Body of pancreas (tissue), 4 donors: ENCODE results near the gene EMP1. TPM values are rescaled to one million over a fixed set of nuclear protein-coding genes. Genes with fewer than 3 reads are reported as not detected.

Source experiments
- ATAC-seq: fragments of 150-250 bp; one replicate; pipeline ENCODE4 v1.9.1; 2016
- DNase-seq, 4 donors: peaks; one replicate each; pipeline ENCODE4 v3.0.0-alpha.2; 2019
- H3K27ac ChIP-seq, 4 donors: fragments of 200-600 bp; sonication (generic); 1 replicate in 3 of 4; 2 replicates in 1 of 4; pipeline versions ENCODE4 v1.5.1 to v1.6.1; 2016 to 2019; ENCODE audit warnings: mild to moderate bottlenecking in 1 of 4, mixed read lengths in 1 of 4, moderate library complexity in 1 of 4
- H3K27me3 ChIP-seq, 2 donors: fragments of 200-600 bp; sonication (generic); one replicate each; pipeline ENCODE4 v1.6.0; 2016; ENCODE audit warnings: mild to moderate bottlenecking in 1 of 2
- H3K36me3 ChIP-seq, 2 donors: fragments of 200-600 bp; sonication (generic); replicated peaks in 1 of 2; 2 replicates each; pipeline ENCODE4 v1.5.1; 2016; ENCODE audit warnings: low read depth in 2 of 2; ENCODE audit not compliant: insufficient read depth in 1 of 2
- H3K4me1 ChIP-seq: fragments of 200-600 bp; sonication (generic); one replicate; pipeline ENCODE4 v1.6.0; 2016
- H3K4me3 ChIP-seq, 2 donors: fragments of 200-600 bp; sonication (generic); 1 replicate in 1 of 2; 2 replicates in 1 of 2; pipeline ENCODE4 v1.5.1; 2016 to 2019
- H3K9me3 ChIP-seq, 3 donors: fragments of 200-600 bp; sonication (generic); 1 replicate in 2 of 3; 2 replicates in 1 of 3; pipeline ENCODE4 v1.5.1; 2016
- POLR2A ChIP-seq, 3 donors: fragments of 450-650 bp; IDR thresholded peaks; one replicate each; pipeline ENCODE4 v1.6.1; 2016; ENCODE audit warnings: antibody characterized with exemption in 3 of 3, mild to moderate bottlenecking in 2 of 3
- WGBS, 2 donors: methylation state at CpG; one replicate each; pipeline ENCODE4 v1.1.5; 2017; 5-methylcytosine and 5-hydroxymethylcytosine counted together
- intact Hi-C: fragments of 100-400 bp; cut with DNase I; formaldehyde crosslinking; loops from one replicate; pipeline ENCODE4 v1.15.1; 2023
- total RNA-seq, 2 donors: library from RNA; depleted of rRNA; stranded (reverse); fragments of >200 nt; gene quantifications; one replicate each; pipeline ENCODE4 v1.1.0, GENCODE V29; 2016
- TF ChIP-seq, protein P1 (sequence below), 7 experiments: fragments of 450-650 bp in 4 of 7; fragments of 200-600 bp in 3 of 7; sonication (generic) in 3 of 7; IDR thresholded peaks; one replicate each; pipeline ENCODE4 v1.5.1; 2016 to 2019; ENCODE audit warnings: antibody characterized with exemption in 7 of 7

Gene EMP1
- total RNA-seq, 2 donors from 2014 or later = 29.0 to 40.5 TPM

DNA sequence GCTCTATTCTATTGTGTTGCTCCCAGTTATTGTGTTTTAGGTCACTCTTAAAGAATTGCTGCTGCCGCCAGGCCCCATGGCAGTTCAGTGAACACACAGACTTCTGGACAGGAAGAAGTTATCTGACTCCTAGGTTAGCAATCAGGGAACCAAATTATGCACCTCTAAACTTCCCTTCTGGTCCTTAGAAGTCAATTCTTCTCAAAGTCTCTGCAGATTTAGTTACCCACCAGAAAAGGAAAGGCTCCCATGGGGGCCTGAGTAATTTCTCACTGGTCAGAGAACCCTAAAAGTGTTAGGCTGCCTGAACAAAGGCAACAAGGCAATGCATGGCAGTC lies 10.0 kb downstream of the EMP1 start:
- TF ChIP-seq, protein P1, sequence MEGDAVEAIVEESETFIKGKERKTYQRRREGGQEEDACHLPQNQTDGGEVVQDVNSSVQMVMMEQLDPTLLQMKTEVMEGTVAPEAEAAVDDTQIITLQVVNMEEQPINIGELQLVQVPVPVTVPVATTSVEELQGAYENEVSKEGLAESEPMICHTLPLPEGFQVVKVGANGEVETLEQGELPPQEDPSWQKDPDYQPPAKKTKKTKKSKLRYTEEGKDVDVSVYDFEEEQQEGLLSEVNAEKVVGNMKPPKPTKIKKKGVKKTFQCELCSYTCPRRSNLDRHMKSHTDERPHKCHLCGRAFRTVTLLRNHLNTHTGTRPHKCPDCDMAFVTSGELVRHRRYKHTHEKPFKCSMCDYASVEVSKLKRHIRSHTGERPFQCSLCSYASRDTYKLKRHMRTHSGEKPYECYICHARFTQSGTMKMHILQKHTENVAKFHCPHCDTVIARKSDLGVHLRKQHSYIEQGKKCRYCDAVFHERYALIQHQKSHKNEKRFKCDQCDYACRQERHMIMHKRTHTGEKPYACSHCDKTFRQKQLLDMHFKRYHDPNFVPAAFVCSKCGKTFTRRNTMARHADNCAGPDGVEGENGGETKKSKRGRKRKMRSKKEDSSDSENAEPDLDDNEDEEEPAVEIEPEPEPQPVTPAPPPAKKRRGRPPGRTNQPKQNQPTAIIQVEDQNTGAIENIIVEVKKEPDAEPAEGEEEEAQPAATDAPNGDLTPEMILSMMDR (IDR thresholded peaks at IDR 0.05) = no peak
- no peak for TF ChIP-seq POLR2A (IDR thresholded peaks at IDR 0.05)
- Histone ChIP-seq H3K4me1 (no peaks in the 10 kb centered on the region), H3K4me3 (no peak overlapping the region), H3K9me3 (no peaks in the 10 kb centered on the region), H3K27ac (no peak overlapping the region), H3K36me3 (no peaks in the 10 kb centered on the region), H3K27me3 (no peaks in the 10 kb centered on the region)
- WGBS, 2 donors = 74 to 93% methylated on average over 1 of the region's 1 CpG
- DNase-seq = no peak
- intact Hi-C loops = loop anchor here (10.0 kb wide), 2 partner anchors 112 to 182 kb away; no protein-coding TSS in a partner anchor
- ATAC-seq = no peak

DNA sequence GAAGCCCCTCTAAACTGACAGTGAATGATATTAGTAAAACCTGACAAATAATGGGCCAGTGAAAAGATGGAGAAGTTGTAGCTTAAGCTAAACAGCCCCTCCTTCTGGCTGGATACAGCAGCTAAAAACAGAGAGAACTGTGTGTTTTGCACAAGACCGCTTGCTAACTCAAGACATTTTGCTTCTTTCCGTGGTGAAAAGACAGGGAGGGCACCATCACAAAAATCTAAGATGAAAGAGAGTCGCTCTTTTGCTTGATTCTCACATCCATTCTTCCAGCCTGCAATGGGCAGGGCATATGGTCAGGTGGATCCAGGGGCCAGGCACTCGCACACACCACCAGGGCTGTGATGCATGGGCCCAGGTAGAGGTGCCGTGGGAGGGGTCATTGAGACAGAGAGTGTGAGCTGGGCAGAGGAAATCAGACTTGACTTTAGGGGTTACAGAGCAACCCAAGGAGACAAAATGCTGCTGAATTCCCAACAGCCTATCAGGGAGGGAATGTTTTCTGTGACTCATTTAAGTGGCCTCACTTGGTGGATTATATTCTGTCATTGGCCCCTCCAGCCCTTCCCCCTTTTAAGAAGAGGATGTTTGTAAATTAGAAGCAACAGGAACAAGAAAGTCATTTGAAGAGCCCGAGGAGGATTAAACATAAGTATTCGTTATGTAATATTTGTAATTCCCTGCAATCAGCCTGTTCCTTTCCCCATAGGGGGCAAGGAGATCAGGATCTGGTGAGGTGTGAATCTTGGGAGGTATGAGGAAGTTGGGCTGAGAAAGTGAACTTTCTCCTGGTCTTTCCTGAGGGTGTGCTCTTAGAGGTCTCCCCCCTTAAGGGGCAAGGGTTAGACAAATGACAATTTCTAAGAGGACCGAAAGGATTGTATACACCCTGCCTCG lies 12.3 kb downstream of the EMP1 start:
- H3K27ac ChIP-seq = no peak overlapping the region
- H3K4me3 ChIP-seq = no peak overlapping the region
- no peak for ATAC-seq
- peaks cover 5% of the 10 kb centered on the region for H3K4me1 ChIP-seq
- no peaks in the 10 kb centered on the region for H3K36me3 ChIP-seq
- H3K27me3 ChIP-seq = no peaks in the 10 kb centered on the region
- no peak for TF ChIP-seq POLR2A (IDR thresholded peaks at IDR 0.05)
- TF ChIP-seq, protein P1 (IDR thresholded peaks at IDR 0.05) = peak in 4 of 7 experiments; percentile 18 to 39 (median 32)
- WGBS, 2 donors = 53 to 64% methylated on average over 9 of the region's 9 CpGs
- intact Hi-C loops = loop anchor here (10.0 kb wide), 2 partner anchors 114 to 184 kb away; no protein-coding TSS in a partner anchor
- H3K9me3 ChIP-seq = no peaks in the 10 kb centered on the region
- DNase-seq = no peak

DNA sequence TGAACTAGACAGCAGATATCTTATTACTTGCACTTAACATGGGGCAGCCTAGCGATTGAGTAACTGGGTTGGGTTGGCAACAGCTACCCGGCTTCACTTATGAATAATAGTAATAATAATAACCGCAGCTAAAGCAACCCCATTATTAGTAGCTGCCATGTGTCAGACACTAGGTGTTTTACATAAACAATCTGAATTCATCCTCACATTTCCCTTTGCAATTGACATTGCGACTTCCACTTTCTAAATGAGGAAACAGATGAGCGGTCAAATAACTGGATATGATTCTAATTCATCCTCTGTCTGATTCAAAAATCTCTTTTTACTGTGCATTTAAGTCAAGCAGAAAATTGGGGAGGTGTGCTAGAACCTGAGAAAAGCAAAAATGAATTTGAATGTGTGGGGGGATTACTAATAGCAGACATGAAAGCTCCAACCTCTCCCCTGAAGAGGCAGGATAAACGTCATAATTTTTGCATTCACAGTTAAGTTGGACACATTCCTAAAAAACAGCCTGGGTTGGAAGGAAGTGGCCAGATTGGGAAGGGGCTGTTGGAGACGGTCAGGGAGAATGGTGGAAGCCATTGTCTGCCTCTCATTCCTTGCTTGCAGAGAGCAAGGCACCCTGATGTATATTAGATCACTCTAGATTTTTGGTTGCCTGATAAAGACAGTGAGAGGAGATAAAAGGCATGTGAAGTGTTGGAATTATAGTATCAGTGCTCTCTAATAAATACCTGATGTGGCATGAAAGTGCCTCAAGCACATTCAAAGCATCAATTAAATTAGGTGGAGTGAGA lies 13.1 kb downstream of the EMP1 start:
- ATAC-seq (no peak), DNase-seq (no peak)
- H3K27me3 ChIP-seq = no peaks in the 10 kb centered on the region
- peaks cover 5% of the 10 kb centered on the region for H3K4me1 ChIP-seq
- 50 to 58% methylated on average over 7 of the region's 7 CpGs for whole genome bisulfite sequencing, 2 donors
- H3K36me3 ChIP-seq = no peaks in the 10 kb centered on the region
- H3K4me3 ChIP-seq = no peak overlapping the region
- no peaks in the 10 kb centered on the region for H3K9me3 ChIP-seq
- TF ChIP-seq, protein P1 (IDR thresholded peaks at IDR 0.05) = no peak
- no peak for TF ChIP-seq POLR2A (IDR thresholded peaks at IDR 0.05)
- intact Hi-C loops = loop anchor here (10.0 kb wide), 2 partner anchors 115 to 185 kb away; no protein-coding TSS in a partner anchor
- H3K27ac ChIP-seq = no peak overlapping the region

DNA sequence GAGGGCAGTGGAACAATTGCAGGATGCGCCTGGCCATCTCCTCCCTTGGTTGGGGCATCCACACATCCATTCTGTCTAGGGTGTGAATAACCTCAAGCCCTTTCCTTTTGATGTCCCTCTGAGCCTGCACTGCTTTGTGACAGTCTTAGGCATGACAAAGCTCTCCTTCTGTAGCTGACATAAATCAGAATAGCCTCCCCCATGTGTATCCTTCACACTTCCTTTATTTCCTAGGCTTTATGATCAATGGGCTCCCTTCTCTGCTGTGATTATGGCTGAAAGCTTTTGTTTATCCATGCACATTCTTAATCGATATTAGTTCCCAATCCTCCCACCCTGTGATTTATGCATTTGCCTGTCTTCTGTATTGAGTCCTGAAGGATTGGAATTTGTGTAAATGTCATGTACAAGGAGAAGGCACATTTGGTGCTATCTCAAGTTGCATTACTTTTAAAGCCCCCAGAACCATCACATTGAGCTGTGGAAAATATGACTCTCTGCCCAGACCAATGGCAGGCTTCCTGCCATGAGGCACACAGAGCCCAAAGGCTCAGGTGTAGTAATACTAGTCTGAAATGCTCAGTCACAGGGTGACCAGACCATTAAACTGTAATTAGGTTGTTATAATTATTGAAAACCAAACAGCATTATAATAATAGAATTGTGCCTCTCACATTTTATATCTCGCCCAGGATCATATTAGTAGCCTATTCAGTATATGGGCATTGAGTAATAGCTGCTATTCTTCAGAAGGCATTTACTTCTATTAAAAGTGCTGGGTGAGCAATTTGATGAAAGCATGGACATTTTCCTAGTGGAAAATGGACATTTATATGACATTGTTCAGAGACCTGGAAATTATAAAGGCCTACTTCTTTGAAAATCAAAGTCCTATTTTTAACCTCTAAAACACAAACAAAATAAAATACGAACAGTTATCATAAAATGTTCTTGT lies 14.0 kb downstream of the EMP1 start:
- Histone ChIP-seq H3K4me3 (no peak overlapping the region), H3K36me3 (no peaks in the 10 kb centered on the region), H3K4me1 (peaks cover 5% of the 10 kb centered on the region), H3K9me3 (no peaks in the 10 kb centered on the region), H3K27me3 (no peaks in the 10 kb centered on the region), H3K27ac (no peak overlapping the region)
- DNase-seq (no peak), ATAC-seq (no peak)
- WGBS, 2 donors = 60 to 67% methylated on average over 4 of the region's 4 CpGs
- intact Hi-C loops = no loop called here
- no peak for TF ChIP-seq POLR2A (IDR thresholded peaks at IDR 0.05)
